GM21423 (cell line): ENCODE measurements around the gene COG5.
A peak's percentile ranks its signal among the peaks of the same experiment; 100 is the strongest.
"Not testable (repeated sequence)": the region's sequence is repeated elsewhere in the genome, so short reads cannot be mapped to it uniquely, and the experiment has no call there.

ENCODE experiments used
- ATAC-seq: cut with Tn5 transposase; IDR thresholded peaks from one replicate; pipeline ENCODE4 v1.9.1; 2021; ENCODE audit warnings: mild to moderate bottlenecking, moderate library complexity; ENCODE audit not compliant: unreplicated experiment

The COG5 gene

DNA sequence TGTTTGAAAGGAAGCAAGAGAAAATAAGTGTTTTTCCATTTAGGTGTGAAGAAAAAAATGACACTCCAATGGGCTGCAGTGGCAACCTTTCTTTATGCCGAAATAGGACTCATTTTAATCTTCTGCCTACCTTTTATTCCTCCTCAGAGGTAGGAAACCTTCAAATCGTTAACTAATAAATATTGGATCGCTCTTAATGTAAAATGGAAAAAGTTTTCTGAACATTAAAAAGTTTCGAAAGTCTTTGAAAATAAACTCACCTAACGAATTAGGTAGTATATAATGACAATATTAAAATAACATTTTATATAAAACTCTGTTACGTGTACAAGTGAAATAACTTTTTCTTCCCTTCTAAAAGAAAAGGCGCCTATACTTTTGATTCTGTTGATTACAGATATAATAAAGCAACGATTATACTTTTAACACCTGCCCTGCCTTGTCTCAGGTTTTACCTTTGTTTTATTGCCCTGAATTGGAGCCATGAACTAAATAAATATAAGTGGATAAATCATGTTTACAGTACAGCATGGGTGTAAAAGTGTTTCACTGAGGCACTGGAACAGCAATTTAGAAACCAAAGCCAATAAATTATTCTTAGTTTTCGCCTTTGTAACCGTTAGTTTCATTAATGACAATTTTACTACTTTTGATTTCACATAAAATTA lies 17.1 kb upstream of the COG5 start:
- no peak for ATAC-seq

DNA sequence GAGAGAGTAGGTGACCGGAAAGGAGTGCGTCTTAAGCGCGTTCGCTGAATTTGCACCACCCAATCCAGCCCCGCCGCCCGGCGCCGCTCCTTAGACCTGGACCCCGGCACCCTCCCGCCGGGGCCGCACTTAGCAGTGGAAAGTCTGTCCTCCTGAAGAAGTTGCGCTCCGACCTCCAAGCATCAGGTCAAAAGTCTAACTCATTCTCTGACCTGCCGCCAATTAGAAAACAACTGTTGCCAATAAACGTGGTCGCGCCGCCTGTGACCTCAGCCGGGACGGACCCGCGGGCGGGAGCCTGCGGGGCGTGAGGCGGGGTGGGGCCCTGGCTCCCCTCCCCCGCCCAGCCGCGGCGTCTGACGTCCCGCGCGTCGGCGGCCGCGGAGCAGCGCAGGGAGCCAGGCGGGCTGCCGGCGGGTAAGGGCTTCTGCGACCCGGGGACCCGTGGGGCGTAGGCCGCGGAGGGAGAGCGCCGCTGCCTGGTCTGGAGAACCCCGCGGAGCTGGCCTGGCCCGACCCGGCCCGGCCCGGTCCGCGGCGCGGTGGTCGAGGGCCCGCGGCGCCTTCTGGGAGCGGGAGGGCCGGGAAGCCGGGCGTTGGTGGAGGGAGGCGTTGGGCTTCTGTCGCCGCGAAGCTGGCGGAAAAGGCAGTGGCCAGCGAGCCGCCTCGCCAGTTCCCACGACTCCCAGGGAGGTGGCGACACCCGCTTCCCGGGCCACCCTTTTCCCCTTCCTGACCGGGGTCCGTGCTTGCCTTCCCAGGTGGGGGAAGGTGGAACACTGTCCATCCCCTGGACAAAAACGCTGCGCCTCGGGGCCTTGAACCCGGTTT lies 16.4 kb upstream of the COG5 start, which contains the start of gene BCAP29:
Gene BCAP29, plus strand, starts transcription at position 362 of the 831 bp plus-strand sequence. CDS start 527 bp downstream, outside the sequence.
- peak; percentile 88 for ATAC-seq

DNA sequence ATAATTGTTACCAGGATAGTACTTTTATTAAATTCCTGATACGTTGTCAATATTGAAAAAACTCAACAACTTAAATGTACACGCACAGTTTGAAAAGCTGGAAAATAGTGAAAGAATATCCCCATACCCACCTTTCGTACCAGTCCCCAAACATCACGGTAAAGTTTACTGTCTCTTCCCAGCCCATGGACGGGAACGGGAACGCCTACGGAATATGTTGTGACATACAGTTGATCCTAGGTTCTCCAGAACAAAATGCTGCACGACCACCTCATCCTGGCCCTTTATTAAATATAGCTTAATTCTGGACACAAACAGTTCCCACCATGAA lies 15.8 kb upstream of the COG5 start:
- ATAC-seq: no peak

DNA sequence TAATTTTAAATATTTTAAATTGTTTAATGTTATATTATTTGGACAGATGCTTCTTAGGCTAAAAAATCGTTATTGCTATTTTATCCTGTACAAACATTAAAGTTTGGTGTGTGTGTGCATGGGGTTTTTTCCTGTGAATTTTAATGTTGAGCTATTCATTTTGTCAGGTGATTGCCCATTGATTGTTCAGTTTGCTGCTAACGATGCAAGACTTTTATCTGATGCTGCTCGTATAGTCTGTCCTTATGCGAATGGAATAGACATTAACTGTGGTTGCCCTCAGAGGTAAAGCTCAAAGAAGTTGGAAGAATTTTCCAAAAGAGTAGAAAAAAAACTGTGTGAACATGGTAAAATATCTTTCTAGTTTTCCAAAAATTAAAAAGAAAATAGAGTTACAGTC lies 9.8 kb upstream of the COG5 start:
- ATAC-seq: no peak

DNA sequence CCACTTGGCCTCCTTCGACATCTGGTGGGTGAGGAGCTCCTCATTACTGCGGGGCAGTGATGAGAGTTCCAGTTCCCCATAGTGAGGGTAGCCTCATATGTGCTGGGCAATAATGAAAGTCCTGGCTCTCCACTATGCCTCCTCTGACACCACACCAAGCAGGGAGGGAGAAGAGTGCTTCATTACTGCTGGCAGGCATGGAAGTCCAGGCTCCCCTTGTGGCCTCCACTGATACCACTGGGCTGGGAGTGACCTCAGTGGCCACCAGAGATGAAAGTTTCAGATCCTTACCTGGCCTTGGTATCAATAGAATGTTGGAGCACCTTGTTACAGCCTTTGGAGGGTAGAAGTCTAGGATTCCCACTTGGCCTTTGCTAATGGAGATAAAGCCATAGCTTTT lies 6.6 kb upstream of the COG5 start:
- no peak for ATAC-seq

DNA sequence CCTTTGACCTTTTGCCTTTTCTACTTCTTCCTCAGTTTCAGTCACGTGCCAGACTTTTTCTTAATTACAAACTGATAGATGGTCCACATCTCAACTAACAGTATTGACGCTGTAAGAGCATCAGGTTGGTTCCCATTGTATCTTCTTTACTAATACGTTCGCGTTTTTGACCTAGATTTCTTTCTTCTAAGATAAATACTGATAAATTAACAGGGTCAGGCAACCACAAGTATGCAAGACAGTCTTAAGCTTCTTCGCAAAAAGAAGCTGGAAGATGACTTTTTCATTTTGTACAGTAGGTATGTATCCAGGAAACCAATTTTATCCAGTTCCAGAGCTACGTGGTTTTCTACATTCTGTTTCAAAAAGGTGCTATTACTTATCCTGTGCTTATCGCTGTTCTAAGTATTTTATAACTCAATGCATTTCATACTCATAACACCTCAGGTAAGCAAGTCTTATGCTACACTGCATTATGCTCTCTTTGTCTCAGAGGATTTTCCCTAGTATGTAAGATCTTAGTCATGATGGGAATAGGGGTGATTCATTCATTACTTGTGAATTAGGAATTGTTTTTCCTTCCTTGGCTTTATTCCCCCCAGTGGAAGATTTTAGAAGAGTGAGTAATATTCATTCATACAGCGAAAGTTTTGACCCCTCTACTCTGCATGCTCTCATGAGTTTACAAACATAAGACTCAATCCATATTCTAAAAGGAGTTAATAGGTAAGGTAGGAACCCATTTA lies 1.0 kb upstream of the COG5 start:
- ATAC-seq: no peak

DNA sequence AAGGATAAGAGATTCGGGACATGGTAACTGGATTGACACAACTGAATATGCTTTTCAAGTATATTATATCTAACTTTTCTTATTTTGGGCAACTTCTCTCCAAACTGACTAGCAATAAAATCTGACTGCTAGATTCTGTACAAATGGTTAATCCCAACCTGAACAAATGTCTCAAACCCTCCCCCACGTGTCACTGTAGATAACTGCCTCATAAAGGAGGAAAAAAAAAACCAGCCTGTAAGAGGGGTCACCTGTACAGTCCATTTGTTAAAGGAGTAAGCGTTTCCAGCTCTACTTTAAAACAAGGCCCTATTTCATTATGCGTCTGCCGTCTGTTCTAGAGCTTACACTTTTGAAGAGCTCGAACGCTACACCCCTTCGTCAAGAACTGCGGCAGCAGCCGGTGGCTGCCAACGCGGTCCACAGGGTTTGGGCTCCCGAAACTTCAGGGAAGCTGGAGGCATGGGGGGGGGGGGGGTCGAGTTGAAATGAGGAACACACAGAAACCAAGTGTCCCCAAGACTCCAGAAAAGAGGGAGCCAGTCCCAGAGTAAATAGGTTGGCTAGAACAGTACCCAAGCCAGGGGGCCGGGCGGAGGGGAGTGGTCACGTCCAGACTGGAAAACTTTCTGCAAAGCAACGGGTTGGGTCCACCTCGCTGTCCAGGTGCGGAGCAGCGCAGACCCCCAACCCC lies 492 bp downstream of the COG5 start:
- ATAC-seq: peak; percentile 49

DNA sequence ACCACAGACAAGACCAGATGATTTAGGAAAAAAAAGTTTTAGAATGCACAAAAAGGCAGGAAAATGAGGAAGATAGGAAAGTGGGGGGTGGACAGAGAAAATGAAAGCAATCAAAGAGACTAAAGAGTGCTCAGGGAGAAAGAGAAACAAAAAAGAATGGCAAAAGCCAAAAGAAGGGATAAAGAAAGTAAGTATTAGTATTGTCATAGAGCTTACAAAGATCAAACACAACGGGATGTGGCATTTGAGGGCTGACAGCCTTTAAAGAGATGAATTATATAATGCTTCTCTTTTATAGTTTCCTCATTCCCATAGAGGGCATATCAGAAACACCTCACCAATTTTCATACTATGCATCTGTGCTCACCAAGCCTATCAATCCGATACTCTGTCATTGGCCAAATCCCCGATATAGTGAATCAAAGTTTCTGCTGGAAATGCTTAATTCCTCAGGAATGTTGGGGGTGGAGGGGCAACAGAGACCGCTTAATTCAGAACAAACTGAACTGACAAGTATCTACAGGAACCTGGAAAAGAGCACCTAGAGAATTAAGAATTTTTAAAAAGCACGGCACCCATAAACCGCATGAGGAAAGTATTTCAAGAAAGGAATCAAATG lies 2.7 kb downstream of the COG5 start:
- no peak for ATAC-seq

DNA sequence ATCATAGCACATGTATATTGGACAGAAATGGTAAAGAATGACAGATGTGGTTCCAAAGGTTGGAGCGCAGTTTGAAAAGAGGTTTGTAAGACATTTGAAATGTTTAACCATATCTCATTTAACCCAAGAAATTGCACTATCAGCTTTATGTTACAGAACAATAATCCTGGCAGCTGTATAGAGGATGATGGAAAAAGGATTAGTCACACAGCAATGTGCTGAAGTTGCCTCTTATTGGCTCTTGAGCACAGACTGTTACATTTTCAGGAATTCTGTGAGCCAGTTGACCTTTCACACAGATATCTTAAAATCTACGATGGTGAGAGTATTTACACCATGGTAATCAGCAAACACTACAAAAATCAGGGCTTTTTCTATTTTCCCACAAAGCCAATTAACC lies 3.9 kb downstream of the COG5 start:
- no peak for ATAC-seq

DNA sequence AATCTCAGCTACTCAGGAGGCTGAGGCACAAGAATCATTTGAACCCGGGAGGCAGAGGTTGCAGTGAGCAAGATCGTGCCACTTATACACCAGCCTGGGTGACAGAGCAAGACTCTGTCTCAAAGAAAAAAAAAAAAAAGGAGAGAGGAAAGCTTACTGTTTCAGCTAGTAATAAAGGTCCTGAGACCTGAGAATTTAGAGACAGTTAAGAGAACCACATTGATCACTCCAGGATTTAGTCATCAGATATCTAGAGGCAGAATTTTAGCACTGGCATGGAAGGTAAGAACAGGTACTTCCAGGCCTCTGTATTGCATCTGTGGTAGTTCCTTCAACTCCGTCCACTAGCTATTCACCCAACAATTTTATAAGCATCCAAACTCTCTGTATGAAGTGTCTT lies 7.8 kb downstream of the COG5 start:
- ATAC-seq: no peak

DNA sequence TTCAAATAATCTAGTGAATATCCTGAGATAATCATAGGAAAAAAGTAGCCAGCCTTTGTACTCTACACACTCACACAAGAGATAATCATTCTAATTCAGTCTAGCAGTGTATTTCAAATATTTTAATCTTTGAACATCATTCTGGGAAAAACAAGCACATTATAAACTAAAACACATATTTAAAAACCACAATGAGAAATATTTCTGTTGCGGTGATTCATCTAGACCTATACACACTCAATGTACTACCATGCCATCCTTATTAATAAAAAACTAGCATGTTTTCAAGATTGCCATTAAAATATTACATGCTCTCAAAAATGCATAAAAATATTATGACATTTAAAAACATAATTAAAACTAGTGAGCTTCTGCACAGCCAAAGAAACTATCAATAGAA lies 11.8 kb downstream of the COG5 start:
- ATAC-seq: no peak

DNA sequence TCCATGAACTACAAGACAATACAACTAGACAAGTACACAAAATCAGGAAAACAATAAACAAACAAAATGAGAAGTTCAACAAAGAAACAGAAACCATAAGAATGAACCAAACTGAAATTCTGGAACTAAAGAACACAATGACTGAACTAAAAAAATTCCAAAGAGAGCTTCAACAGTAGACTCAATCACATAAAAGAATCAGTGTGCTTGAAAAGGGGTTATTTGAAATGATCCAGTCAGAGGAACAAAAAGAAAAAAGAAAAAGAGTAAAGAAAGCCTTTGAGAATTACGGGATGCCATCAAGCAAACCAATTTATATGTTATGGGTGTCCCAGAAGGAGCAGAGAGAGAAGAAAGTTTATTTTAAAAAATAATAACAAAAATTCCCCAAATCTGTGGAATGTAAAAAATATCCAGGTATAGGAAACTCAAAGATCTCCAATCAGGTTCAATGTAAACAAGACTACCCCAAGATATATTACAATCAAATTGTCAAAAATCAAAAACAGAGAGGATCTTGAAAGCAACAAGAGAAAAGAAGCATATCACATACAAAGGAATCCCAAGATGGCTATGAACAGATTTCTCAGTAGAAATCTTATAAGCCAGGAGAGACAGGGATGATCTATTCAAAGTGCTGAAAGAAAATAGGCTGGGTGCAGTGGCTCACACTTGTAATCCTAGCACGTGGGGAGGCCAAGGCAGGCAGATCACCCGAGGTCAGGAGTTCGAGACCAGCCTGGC lies 18.7 kb downstream of the COG5 start:
- no peak for ATAC-seq

DNA sequence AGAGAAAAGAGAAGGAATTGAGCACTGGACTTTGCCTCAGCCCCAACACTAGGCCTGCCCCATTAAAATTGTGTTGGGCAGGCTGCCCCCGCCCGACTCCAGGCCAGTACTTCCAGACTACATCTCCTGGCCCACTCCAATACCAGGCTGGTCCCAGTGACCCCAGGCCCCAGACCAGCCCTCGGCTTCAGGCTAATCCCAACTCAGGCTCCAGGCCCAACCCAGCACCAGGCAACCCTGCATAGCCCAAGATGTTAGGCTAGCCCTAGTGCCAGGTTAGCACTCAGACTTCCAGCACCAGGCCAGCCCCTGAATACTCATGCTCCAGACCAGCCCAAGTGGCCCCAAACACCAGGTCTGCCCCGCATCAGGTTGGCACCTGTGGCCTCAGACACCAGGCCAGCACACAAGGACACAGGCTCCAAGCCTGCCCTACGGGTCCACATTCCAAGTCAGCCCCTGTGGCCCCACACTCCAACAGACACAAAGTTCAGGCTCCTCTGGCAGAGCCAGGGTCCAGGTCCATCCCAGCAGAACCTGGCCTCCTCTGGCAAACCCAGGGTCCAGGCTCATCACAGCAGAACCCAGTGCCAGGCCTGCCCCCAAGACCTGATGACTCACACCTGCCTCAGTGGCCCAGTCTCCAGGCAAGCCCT lies 20.3 kb downstream of the COG5 start:
- no peak for ATAC-seq

DNA sequence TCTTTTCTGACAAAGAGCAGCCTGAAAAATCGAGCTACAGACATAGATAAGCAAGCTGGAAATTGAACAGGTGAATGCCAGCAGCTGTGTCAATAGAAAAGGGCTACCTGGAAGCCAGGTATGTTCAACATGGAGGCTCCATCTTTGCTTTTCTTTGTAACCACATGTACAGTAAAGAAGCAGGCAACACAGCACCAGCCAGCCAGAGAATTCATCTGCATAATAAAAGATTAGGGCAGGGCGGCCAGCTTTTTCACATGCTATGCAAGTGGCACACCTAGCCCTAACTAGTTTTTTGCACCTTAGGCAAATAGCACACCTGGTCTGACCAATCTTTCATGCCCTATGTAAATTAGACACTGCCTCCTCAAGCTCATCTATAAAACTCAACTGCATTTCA lies 25.7 kb downstream of the COG5 start:
- no peak for ATAC-seq

DNA sequence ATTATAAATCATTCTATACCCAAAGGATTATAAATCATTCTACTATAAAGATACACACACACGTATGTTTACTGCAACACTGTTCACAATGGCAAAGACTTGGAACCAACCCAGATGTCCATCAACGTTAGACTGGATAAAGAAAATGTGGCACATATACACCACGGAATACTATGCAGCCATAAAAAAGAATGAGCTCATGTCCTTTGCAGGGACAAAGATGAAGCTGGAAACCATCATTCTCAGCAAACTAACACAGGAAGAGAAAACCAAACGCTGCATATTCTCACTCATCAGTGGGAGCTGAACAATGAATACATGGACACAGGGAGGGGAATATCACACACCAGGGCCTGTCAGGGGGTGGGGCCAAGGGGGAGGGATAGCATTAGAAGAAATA lies 26.5 kb downstream of the COG5 start:
- ATAC-seq: not testable (repeated sequence)

DNA sequence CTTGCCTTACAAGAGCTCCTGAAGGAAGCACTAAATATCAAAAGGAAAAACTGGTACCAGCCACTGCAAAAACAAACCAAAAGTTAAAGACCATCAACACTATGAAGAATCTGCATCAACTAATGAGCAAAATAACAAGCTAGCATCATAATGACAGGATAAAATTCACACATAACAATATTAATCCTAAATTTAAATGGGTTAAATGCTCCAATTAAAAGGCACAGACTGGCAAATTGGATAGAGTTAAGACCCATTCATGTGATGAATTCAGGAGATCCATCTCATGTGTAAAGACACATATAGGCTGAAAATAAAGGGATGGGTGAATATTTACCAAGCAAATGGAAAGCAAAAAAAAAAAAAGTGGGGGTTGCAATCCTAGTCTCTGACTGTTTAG lies 29.6 kb downstream of the COG5 start:
- ATAC-seq: no peak

DNA sequence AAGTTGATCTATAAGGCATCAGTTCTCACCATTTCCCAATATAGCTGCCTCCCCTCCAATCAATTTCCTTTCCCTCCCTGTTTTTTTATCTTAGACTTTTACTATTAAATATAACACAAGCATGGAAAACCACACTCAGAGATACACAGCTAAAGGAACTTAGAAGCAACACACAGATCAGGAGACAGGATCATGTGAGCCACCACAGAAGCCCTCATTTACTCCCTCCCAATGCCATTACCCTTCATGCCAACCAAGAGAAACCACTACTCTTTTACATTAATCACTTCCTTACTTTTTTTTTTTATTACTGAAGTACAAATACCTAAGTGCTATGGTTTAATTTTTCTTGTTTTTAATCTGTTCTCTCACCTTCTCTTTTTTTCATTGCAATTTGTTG lies 33.0 kb downstream of the COG5 start:
- no peak for ATAC-seq

DNA sequence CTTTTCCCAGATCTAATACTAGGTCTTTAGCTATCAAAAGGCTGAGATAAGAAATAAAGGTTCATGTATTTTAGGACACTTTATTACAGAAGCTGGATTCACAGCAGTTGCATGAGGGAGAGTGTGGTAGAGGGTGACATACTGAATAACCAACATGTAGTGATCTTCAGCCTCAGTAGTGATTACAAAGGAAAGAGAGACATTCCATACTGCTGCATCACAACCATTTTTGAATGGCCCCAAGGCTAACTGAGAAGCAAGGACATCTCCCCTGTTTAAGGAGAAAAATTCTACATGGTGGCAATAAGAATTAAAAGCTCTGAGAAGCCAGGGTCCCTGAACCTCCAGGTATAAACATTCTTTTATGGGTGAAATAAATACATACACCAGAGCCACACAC lies 35.3 kb downstream of the COG5 start:
- no peak for ATAC-seq

DNA sequence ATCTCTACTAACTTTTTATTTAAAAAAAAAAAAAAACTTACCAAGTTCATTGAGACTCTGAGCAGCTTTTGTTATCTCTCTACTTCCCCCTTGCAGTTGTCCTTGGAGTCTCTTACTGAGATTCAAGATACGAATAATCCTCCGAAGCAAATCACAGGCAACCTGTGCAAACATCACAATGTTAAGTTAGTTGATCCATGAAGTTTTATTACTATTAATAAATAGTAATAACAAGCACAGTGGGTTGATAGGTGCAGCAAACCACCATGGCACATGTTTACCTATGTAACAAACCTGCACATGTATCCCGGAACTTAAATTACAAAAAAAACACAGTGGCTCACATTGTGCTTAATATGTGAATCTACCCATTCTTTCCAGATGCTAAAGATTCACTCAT lies 36.5 kb downstream of the COG5 start:
- ATAC-seq: no peak

DNA sequence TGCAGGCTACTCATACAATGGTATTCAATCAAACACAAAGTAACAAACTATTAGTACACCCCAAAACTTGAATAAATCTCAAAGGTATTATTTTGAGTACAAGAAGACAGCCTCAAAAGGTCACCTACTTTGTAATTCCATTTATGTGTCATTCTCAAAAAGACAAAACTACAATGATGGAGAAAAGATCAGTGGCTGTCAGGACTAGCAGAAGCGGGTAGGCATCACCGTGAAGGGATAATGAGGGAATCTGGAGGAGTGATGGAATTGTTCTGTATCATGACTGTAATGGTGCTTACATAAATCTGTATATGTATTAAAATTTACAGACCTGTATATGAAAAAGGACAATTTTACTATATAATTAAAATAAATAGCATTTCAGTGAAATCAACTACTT lies 37.0 kb downstream of the COG5 start:
- ATAC-seq: no peak
